Stimulated activated CD4-positive, alpha-beta T cell treated with anti-CD3 and anti-CD28 coated beads, Interleukin-2, amount 100 ng/mL, for 4 hours (primary cell): Measurements from ENCODE around the gene ATP6V0B.

Source experiments
- DNase-seq: peaks from one replicate; pipeline ENCODE4 v3.0.0-alpha.2; 2020; ENCODE audit warnings: low read depth

The ATP6V0B gene

GRCh38 chr1:44008259-44008658 lies 33.5 kb downstream of the ATP6V0B start:
- DNase-seq, result no peak

- no peak for DNase-seq
Measured at GRCh38 chr1:44010935-44011471, 36.2 kb downstream of the ATP6V0B start.

GRCh38 chr1:44012404-44012803 lies 37.6 kb downstream of the ATP6V0B start:
- no peak for DNase-seq

GRCh38 chr1:44012941-44013609 lies 38.3 kb downstream of the ATP6V0B start:
- DNase-seq, result no peak

- no peak for DNase-seq
Measured at GRCh38 chr1:44013949-44014348, 39.2 kb downstream of the ATP6V0B start.

GRCh38 chr1:44014365-44015104 lies 39.8 kb downstream of the ATP6V0B start:
- no peak for DNase-seq

GRCh38 chr1:44015206-44015605 lies 40.4 kb downstream of the ATP6V0B start:
- DNase-seq, result no peak

- no peak for DNase-seq
Measured at GRCh38 chr1:44016041-44016889, 41.5 kb downstream of the ATP6V0B start.

GRCh38 chr1:44016890-44017400 lies 42.2 kb downstream of the ATP6V0B start:
- DNase-seq, result no peak

GRCh38 chr1:44019466-44019948 lies 44.7 kb downstream of the ATP6V0B start:
- DNase-seq, result no peak

GRCh38 chr1:44020464-44020863 lies 45.7 kb downstream of the ATP6V0B start:
- no peak for DNase-seq

- no peak for DNase-seq
Measured at GRCh38 chr1:44021156-44021555, 46.4 kb downstream of the ATP6V0B start.

GRCh38 chr1:44021581-44022321 lies 47.0 kb downstream of the ATP6V0B start:
- DNase-seq, result no peak

GRCh38 chr1:44024031-44024902 lies 49.5 kb downstream of the ATP6V0B start:
- no peak for DNase-seq

- DNase-seq, result no peak
Measured at GRCh38 chr1:44024903-44025525, 50.3 kb downstream of the ATP6V0B start.

GRCh38 chr1:44025816-44026215 lies 51.1 kb downstream of the ATP6V0B start:
- no peak for DNase-seq

GRCh38 chr1:44027320-44027719 lies 52.6 kb downstream of the ATP6V0B start:
- no peak for DNase-seq
